ENCODE data around the gene POLA1.

Gene POLA1

DNA sequence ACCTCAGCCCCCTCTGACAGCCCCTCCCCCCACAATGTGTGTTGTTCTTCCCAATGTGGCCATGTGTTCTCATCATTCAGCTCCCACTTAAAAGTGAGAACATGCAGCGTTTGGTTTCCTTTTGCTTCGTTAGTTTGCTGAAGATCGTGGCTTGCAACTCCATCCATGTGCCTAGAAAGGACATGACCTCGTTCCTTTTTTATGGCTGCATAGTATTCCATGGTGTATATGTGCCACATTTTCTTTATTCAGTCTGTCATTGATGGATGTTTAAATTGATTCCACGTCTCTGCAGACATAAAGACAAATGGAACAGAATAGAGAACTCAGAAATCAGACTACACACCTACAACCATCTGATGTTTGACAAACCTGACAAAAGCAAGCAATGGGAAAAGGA lies 276.1 kb downstream of the POLA1 start:
- no peak for DNase-seq (ENCODE audit: low spot score)

DNA sequence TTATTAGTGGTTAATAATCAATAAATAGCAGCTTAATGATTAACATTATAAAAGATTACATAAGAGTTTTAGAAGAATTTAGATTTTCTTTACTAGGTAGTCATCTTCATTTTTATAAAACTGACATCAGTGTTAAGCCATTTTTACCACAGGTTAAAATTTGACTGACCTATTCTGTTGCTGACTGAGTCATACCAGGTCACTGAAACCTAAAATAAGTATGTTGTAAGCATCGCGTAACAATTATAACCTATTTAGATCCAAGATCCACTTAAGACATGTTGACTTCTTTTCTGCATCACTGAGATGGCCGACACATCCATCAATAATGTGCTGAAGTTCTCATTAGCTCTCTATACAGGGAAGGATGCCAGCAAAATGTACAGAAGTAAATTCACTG lies 285.4 kb downstream of the POLA1 start:
- DNase-seq (ENCODE audit: low spot score) = no peak

DNA sequence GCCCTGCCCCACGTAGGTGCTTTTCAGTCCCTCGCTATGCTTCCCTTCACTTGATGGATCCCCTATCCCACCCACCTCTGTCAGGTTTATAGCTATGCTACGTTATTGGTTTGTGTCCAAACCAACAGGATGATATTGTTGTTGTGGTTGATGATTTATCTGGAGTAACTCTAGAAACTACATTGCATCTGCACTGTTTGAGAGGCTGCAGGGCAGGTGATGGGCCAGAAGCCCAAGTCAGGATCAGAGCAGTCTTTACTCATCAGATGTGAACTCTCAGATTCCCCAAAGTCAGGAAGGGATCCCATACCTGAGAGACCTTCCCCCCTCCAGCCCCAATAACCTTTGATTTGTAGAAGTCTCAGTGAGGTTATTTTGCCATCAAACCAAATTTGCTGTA lies 287.3 kb downstream of the POLA1 start:
- DNase-seq (ENCODE audit: low spot score) = no peak

DNA sequence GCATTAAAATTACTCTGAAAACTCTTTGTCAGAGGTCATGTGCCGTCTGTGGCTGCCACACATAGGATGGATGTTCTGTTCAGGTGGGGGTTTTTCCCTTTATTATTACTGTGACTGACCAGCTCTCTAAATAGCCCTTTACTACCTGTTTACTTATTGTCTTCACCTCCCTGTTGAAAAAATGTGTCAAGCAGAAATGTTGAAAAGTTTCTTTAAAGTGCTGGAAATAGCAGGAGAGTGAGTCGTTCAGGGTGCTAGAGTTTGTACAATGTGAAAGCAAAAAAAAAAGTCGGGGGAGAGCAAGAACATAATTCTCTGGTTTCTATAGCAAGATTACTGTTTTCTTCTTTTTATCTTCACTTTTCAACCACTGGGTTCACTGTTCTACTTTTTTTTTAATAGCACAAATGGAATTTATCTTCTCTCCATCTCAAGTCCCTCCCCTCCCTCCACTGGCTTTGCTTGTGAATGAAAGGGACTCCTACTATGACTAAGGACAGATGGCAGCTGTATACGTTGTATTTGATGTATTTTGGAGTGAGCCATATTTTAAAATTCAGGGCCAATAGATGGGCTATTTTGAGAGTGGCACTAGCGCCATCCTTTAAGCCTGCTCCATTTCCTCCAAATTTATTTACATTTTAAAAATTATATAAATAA lies 288.7 kb downstream of the POLA1 start:
- DNase-seq (ENCODE audit: low spot score) = no peak

DNA sequence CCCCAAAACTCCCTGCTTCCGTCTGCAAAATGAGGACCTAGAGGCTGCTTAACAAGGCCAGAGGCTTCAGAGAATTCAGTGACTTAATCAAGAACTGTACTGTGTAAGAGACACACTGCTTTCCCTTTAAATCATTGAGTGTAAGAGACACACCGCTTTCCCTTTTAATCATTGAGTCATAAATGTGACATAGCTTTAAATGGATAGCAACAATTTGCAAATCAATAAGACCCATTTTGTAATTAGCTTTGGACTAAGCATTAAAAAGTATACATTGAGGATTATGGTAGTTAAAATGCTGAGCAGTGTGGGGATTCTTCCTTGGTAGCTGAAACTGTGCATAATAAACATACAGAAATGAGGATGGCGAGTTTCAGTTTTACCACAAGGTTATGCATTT lies 290.2 kb downstream of the POLA1 start:
- DNase-seq (ENCODE audit: low spot score) = no peak

DNA sequence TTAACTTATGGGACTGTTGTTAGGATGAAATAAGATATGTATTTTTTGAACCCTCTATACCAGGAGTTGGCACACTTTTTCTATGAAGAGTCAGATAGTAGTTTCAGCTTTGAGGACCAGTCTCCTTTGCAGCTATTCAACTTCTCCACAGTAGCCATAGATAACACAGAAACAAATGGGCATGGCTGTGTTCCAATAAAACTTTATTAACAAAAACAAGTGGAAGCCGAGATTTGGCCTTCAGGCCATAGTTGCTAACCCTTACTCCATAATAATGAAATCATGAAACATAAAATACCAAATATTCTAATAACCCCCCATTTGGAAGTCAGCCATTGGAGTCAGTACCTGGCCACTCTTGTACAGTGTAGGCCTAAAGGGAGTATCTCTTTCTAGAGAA lies 291.4 kb downstream of the POLA1 start:
- no peak for DNase-seq (ENCODE audit: low spot score)

DNA sequence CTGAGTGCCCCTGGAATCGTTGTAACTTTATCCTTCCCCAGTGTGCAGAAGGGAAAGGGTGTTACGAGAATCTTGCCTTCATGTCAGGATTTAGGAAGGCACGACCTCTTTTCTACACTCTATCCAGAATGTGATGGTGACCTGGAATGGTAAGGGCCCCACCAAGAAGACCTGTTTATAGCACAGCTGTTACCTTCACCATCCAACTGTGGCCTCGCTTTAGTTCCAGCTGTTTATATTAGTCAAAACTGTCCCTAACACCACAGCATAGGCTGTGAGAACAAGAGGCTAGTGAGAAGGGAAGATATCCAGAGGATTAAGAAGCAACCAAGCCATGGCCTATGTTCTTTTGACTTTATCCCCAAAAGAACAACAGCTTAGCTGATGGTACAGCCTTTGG lies 294.0 kb downstream of the POLA1 start:
- DNase-seq (ENCODE audit: low spot score) = no peak

DNA sequence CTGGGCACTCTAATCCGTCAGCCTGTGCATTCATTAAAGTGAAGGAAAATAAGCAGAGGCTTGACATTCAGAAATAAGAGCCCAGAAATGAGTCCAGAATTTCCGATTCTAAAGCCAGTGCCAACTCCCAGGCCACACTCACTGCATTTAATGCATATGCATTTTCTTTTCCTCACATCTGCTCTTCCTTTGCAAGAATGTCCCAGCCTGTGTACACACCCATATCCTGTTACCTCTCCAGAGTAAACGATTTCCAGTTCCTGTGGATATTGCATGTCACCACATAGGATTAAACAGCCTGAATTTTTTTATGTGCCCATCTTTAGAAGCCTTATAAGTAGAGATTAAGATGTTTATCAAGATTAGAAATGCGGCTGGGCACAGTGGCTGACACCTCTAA lies 294.6 kb downstream of the POLA1 start:
- no peak for DNase-seq (ENCODE audit: low spot score)

DNA sequence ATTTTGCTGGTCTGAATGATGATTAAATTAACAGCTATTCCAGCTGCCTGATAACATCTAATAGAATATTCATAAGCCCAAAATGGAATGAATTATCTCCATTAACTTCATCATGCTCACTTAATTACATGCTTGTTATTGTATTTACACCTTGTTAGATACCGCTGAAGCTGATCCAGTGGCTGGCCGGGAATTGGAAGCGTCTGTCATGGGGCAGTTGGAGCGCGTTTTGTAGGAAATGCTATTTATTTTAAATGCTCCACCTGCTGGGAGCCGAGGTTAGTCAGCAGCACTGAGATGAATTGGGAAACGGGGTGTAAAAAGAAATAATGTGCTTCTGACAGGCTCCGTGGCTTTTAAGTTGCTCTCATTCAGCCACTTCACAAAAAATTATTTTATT lies 296.8 kb downstream of the POLA1 start:
- no peak for DNase-seq (ENCODE audit: low spot score)

DNA sequence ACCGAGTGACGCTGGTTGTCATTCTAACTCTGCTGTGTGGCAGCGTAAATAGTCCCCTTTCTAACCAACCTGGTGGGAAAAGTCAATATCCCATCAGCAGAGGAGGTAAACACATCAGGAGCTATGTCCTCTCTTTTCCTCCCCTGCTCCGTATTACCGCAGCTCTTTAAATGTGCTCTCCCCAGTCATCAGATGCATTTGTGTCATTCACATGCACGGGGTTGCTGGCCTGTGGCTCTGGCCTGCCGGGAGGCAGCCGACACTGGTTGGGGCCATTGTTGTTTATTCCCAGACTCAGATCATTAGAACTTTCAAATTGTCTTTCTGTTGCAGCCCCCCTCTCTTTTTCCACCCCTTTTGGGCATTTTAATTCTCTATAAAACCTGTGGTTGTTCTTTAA lies 300.2 kb downstream of the POLA1 start:
- DNase-seq (ENCODE audit: low spot score) = no peak

DNA sequence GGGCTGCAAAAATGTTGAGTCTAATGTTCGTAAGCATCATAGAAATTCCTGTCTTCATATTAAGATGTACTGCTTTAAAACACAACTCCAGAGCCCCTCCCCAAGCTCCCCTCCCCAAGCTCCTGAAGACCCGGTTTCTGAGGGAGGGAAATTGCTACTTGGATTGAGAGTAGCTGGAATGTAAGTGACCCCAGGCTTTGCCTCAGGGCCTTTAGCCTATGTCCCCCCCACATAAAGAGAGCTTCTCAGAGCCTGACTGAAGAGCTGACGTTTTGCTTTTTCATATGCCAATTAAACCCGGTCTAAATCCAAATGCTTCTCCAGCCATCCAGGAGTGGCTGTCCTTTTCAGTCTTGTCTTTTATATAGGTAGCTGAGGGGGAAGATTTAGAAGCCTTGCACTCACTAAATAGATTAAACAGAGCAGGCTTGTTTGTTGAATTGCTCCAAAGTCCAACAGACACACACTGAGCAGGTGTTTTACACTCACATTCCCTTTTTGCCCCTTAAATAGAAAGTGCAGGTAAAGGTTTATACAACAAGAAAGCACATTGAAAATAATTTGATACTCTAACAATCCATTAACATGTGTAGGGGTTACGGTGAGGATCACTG lies 302.5 kb downstream of the POLA1 start:
- no peak for DNase-seq (ENCODE audit: low spot score)

DNA sequence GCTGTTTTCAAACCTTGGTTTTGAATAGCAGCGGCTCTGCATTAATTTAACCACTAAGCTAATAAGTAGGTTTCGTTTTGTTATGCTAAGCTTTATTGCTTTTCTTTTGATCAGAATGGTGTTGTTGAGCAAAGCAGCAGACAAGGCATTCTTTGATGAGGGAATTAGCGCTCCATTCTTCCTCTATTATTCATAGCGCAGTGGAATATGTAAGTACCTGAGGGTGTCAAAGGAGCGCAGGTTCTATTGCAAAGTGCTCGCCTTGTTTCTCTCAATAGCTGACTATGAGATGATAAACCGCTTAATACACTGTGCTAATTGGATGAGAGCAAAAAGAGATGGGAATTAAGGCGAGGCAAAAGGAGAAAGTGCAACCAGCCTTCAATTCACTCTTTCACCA lies 305.8 kb downstream of the POLA1 start:
- no peak for DNase-seq (ENCODE audit: low spot score)

DNA sequence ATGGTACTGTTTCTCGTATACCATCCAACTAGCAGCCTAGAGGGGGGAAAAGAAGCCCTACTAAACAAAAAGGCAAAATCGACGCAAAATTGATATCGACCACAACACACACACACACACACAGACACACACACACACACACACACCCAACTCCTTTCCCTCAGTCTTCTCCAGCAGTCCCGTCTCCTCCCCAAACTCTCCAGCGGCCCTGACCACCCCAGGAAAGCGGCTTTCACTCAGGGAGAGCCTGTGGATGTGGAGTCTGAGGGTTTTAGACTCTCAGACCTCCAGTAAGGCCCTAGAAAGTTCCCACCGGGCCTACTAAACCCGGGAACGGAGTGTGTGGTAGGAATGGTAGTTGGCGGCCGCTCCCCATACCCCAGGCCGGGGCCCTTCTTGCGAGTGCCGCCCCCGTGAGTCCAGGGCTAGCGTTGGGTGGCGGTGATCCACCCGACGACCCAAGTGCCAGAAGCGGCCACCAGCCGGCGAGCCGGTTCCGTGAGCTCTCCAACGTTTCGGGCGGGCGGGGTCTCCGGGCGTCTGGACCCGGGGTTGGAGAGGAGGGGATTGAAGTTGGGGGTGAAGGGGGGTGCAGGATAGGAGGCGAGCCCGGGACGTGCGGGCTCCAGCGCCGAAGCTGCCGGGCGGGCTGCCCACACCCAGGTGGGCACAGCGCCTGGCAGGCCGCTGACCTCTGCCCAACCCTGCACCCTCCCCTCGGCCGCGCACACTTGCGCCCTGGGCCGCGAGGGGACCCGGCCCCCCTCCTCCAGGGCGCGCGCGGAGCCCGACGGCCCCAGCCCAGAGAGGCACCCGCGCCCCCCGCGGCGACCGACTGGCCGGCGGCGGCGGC lies 308.3 kb downstream of the POLA1 start:
- no peak for DNase-seq (ENCODE audit: low spot score)

DNA sequence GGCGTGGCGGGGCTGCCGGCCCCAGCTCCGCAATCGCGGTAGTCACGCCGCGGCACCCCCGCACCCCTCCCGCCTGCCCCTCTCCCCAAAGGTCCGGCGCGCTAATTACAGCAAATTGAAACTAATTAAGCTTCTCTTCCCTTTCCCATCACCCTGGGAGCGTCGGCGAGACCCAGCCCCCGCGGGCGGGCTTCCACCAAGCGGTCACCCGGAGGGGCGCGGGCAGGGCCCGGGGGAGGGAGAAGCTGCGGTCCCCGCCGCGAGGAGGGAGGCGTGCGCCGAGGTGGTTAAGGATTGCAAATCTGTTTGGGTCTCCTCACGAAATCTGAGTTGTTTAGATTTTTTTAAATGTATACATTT lies 308.9 kb downstream of the POLA1 start:
- DNase-seq (ENCODE audit: low spot score) = no peak

DNA sequence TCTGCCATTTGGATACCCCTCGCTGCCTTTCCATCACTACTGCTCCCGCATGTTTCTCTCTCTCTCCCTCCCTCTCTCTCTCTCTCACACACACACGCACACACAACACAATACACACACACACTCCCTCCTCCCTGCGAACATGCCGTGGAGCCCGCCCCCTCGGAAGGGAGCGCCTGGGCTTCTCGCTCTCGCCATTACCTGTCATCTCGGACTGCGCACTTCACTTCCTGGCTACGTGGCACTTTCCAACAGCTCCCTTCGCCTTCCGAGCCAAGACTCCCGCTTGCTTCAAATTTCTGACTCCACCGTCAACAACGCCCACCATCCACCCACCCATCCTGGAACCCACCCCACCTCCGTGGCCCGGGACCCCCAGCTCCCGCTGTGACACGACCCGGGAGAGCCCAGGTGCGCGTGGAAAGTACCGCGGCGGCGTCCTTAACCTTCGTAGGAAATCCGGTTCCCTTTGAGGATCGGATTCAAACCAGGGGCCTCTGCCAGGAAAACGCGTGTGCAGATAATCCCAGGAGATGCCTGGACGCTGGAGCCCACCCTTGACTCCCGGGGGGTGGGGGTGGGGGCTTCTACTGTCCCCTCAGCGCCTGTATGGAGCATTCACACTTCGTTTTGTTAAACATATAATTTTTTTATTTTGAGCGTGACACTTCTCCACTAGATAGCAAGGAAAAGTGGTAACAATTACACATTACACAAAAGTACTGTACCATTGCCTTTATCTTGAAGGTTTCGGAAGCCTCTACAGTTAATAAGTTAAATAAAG lies 309.5 kb downstream of the POLA1 start:
- no peak for DNase-seq (ENCODE audit: low spot score)

DNA sequence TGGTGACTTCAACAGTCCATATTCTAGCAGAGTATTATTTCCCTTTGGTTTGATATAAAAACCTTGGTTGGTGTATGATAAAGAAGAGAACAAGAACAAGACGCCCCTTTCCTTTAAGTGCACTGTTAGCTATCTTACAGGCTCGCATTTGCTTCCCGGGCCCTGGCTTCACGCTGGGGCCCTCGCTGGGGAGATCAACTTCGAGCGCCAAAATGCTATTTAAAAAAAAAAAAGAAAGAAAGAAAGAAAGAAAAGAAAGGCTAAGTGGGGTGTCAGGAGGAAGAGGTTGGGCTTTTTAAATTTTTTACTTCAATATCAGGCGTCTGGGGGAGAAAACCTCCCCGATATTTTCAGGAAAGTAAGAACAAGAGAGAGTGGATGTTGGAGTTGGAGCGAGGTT lies 310.3 kb downstream of the POLA1 start:
- DNase-seq (ENCODE audit: low spot score) = no peak

DNA sequence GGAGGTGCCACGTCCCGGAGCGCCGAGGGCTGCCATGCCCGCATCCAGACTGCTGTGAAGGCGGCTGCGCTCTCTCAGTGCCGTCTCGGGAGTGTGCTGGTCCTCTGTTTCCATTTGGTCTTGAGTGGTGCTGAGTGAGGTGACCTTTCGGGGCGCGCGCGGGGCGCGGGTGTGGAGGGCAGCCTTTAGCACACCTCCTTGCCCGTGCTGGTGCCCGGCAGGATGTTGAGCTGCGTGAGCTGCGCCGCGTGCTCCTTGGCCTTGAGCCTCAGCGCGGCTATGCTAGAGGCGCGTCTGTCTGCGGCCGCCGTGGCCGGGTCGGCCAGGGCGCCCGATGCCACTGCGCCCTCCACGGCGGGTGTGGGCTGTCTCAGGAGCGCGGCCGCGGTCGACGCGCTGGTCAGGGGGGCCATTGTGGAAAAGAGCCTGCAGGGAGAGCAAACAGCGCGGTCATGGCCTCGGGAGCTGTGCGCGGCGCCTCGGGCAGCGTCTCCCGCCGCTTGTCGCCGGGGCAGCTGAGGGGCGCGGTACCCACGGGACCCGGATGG lies 310.8 kb downstream of the POLA1 start:
- no peak for DNase-seq (ENCODE audit: low spot score)

DNA sequence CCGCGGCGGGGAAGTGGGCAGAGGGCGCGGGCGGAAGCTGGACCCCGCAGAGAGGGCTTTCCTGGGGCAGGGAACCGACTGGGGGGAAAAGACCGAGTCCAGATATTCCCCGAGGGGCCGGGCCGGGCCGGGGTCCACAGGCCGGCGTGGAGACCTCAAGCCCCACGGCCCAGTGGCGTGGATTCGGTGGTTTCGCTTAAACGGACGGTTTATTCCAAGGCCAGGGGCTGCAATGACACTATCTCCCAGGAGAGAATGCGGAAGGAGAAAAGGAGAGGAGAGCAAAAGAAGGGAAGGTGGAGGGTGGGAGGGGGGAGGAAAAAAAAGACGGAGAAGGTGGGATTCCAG lies 311.3 kb downstream of the POLA1 start:
- no peak for DNase-seq (ENCODE audit: low spot score)

DNA sequence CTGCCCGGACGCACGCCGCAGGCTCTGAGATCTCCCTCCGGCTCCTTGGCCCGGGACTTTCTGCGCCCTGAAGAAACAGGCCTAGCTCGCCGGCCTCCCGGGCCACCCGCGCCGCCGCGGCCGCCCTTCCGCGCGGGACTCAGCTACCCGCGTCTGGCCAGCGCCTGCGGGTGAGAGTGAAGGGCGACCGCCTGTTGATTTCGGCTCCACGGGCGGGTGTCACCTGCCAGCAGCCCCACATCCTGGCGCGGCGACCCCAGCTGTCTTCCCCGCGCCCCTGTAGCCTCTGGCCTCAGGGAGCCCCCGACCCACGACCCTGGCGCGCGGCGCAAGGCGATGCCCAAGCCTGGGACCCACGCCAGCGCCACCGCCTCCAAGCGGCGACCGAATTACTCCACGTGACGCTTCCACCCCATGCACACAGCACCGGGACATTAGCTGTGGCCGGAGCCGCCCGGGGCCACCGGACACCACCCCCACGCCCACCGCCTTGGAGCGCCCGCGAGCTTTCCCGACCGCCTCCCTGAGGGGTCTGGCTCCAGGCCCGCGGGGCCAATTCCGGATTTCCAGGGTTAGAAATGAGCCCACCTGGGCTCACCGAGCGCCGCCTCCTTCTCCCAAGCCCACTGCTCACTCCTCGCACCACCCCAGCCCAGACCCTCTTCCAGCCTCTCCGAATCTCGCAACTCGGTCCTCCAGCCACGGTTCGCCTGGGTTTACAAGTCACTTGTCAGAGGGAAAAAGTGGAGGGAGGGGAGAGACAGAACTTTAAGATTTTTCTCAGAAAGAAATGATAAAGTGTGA lies 311.9 kb downstream of the POLA1 start:
- no peak for DNase-seq (ENCODE audit: low spot score)

DNA sequence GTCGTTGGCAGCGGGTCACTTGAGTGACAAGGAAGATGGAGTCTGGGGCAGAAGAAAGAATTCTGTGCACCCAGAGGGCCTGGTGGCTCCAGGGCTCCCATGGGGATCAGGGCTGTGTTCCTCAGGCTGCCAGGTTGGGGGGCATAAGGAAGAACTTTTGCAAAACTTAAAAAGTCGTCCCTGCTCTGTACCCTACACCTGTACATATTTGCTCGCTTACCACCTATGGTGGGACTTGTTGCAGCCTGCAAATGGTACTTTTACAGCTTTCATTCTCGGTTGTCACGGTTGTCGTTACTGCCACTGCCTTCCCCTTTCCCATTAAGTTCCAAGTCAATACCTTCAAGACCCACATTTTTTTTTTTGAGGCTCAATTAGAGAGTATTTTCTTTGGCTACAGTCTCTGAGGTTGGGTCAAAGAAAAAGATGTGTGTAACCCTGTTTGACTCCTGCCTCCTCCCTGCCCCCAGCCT lies 312.9 kb downstream of the POLA1 start:
- DNase-seq (ENCODE audit: low spot score) = no peak
